ENCODE data around the gene TRAM2. TPM values are rescaled to one million over a fixed set of nuclear protein-coding genes. Genes with fewer than 3 reads are reported as not detected.

The TRAM2 gene
- total and polyA plus RNA-seq, 4 donors, result 7.3 to 20.3 (median 13.0) TPM

DNA sequence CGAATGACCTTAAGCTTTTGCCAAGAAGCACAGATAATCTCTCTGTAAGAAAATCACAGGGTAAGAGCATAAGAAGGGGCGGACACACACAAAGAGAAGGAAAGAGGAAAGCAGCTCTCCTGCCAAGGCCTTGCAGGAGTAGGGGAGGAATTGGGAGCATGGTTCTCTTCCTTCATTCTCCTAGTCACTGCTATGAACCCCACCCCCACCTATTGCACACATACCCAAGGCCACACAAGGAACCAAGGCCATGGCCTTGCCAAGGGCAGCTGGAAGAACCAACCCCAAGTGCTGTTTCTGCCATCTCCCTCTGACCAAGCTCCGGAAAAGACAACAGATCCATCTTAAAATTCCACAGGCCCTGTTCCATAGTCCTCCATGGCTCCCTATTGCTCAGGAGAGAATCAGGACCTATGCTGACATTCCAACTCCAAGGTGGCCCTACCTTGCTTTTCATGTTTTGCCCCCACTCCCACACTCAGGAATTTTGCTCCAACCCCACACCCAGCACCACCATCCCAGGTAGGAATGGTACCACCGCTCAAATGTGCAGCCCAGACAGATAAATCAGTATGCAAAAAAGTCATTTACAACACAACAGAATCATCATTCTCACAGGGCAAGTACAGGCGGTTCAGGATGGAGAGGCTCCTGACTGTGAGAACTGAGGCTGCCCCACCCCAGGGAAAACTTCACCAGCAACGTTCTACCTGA, 31.3 kb downstream of the TRAM2 start:
- 90% methylated on average over 6 of the region's 6 CpGs for WGBS
- Histone ChIP-seq H3K9me3 (ENCODE audit: control insufficient read depth in 4 of 4, low read length in 3 of 4) (no peaks in the 10 kb centered on the region), H3K4me1 (ENCODE audit: control insufficient read depth in 4 of 4, insufficient read depth in 4 of 4, low read length in 3 of 4) (peaks cover 23 to 67% (median 53%) of the 10 kb centered on the region in 4 donors), H3K27me3 (ENCODE audit: control insufficient read depth in 4 of 4, insufficient read depth in 4 of 4, low read length in 3 of 4) (no peaks in the 10 kb centered on the region), H3K36me3 (ENCODE audit: control insufficient read depth in 4 of 4, insufficient read depth in 3 of 4, low read depth in 1 of 4, low read length in 3 of 4) (no peaks in the 10 kb centered on the region), H3K27ac (ENCODE audit: low read depth in 1 of 2, low read length in 2 of 2) (peak overlapping the region; percentile 79 to 89), H3K9ac (ENCODE audit: low read depth in 1 of 2, low read length in 2 of 2) (no peak overlapping the region), H3K4me3 (ENCODE audit: low read depth in 1 of 3, low read length in 3 of 3) (no peak overlapping the region)
- TF ChIP-seq, protein P1, sequence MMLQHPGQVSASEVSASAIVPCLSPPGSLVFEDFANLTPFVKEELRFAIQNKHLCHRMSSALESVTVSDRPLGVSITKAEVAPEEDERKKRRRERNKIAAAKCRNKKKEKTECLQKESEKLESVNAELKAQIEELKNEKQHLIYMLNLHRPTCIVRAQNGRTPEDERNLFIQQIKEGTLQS (IDR thresholded peaks at IDR 0.05), result no peak
- TF ChIP-seq, protein P2, sequence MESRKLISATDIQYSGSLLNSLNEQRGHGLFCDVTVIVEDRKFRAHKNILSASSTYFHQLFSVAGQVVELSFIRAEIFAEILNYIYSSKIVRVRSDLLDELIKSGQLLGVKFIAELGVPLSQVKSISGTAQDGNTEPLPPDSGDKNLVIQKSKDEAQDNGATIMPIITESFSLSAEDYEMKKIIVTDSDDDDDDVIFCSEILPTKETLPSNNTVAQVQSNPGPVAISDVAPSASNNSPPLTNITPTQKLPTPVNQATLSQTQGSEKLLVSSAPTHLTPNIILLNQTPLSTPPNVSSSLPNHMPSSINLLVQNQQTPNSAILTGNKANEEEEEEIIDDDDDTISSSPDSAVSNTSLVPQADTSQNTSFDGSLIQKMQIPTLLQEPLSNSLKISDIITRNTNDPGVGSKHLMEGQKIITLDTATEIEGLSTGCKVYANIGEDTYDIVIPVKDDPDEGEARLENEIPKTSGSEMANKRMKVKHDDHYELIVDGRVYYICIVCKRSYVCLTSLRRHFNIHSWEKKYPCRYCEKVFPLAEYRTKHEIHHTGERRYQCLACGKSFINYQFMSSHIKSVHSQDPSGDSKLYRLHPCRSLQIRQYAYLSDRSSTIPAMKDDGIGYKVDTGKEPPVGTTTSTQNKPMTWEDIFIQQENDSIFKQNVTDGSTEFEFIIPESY (IDR thresholded peaks at IDR 0.05), result no peak
- TF ChIP-seq TAF1 (conservative IDR thresholded peaks at IDR 0.05), result no peak
- TF ChIP-seq NR2F2 (IDR thresholded peaks at IDR 0.05), result no peak
- no peak for TF ChIP-seq RAD21 (IDR thresholded peaks at IDR 0.05)
- no peak for DNase-seq (ENCODE audit: low spot score)

- Histone ChIP-seq H3K27me3 (ENCODE audit: control insufficient read depth in 4 of 4, insufficient read depth in 4 of 4, low read length in 3 of 4) (no peaks in the 10 kb centered on the region), H3K4me3 (ENCODE audit: low read depth in 1 of 3, low read length in 3 of 3) (no peak overlapping the region), H3K36me3 (ENCODE audit: control insufficient read depth in 4 of 4, insufficient read depth in 3 of 4, low read depth in 1 of 4, low read length in 3 of 4) (no peaks in the 10 kb centered on the region), H3K4me1 (ENCODE audit: control insufficient read depth in 4 of 4, insufficient read depth in 4 of 4, low read length in 3 of 4) (peaks cover 21 to 62% (median 50%) of the 10 kb centered on the region in 4 donors), H3K9me3 (ENCODE audit: control insufficient read depth in 4 of 4, low read length in 3 of 4) (no peaks in the 10 kb centered on the region), H3K9ac (ENCODE audit: low read depth in 1 of 2, low read length in 2 of 2) (peak overlapping the region in 1 of 2 donors; percentile 39), H3K27ac (ENCODE audit: low read depth in 1 of 2, low read length in 2 of 2) (peak overlapping the region; percentile 79 to 89)
- DNase-seq (ENCODE audit: low spot score), result no peak
- 77% methylated on average over 9 of the region's 9 CpGs for WGBS
- TF ChIP-seq YY1 (IDR thresholded peaks at IDR 0.05), result no peak
- peak in 1 of 2 donors; percentile 4 for TF ChIP-seq HNF4A (conservative IDR thresholded peaks at IDR 0.05)
Measured at GRCh38 chr6:52544602-52545405, 32.1 kb downstream of the TRAM2 start.

GRCh38 chr6:52543729-52544601, 32.9 kb downstream of the TRAM2 start:
- Histone ChIP-seq H3K27me3 (ENCODE audit: control insufficient read depth in 4 of 4, insufficient read depth in 4 of 4, low read length in 3 of 4) (no peaks in the 10 kb centered on the region), H3K9me3 (ENCODE audit: control insufficient read depth in 4 of 4, low read length in 3 of 4) (no peaks in the 10 kb centered on the region), H3K4me1 (ENCODE audit: control insufficient read depth in 4 of 4, insufficient read depth in 4 of 4, low read length in 3 of 4) (peaks cover 22 to 59% (median 50%) of the 10 kb centered on the region in 4 donors), H3K27ac (ENCODE audit: low read depth in 1 of 2, low read length in 2 of 2) (peak overlapping the region; percentile 79 to 89), H3K4me3 (ENCODE audit: low read depth in 1 of 3, low read length in 3 of 3) (no peak overlapping the region), H3K36me3 (ENCODE audit: control insufficient read depth in 4 of 4, insufficient read depth in 3 of 4, low read depth in 1 of 4, low read length in 3 of 4) (no peaks in the 10 kb centered on the region), H3K9ac (ENCODE audit: low read depth in 1 of 2, low read length in 2 of 2) (peak overlapping the region in 1 of 2 donors; percentile 72)
- DNase-seq (ENCODE audit: low spot score), result no peak
- 41% methylated on average over 10 of the region's 10 CpGs for WGBS
- TF ChIP-seq RXRA (IDR thresholded peaks at IDR 0.05) (peak; percentile 13 to 38), YY1 (IDR thresholded peaks at IDR 0.05) (peak; percentile 61), JUND (IDR thresholded peaks at IDR 0.05) (no peak), FOXA1 (IDR thresholded peaks at IDR 0.05) (no peak), HNF4G (IDR thresholded peaks at IDR 0.05) (no peak), MAX (IDR thresholded peaks at IDR 0.05) (peak; percentile 51), EGR1 (IDR thresholded peaks at IDR 0.05; ENCODE audit: low read depth in 2 of 2) (no peak), SP1 (IDR thresholded peaks at IDR 0.05) (peak; percentile 10), HNF4A (conservative IDR thresholded peaks at IDR 0.05) (no peak), GABPA (IDR thresholded peaks at IDR 0.05 in 1 of 2, conservative IDR thresholded peaks at IDR 0.05 in 1 of 2) (no peak), FOXA2 (IDR thresholded peaks at IDR 0.05) (no peak), TAF1 (conservative IDR thresholded peaks at IDR 0.05) (no peak)
- TF ChIP-seq, protein P2 (IDR thresholded peaks at IDR 0.05), result peak; percentile 2
- TF ChIP-seq, protein P3, sequence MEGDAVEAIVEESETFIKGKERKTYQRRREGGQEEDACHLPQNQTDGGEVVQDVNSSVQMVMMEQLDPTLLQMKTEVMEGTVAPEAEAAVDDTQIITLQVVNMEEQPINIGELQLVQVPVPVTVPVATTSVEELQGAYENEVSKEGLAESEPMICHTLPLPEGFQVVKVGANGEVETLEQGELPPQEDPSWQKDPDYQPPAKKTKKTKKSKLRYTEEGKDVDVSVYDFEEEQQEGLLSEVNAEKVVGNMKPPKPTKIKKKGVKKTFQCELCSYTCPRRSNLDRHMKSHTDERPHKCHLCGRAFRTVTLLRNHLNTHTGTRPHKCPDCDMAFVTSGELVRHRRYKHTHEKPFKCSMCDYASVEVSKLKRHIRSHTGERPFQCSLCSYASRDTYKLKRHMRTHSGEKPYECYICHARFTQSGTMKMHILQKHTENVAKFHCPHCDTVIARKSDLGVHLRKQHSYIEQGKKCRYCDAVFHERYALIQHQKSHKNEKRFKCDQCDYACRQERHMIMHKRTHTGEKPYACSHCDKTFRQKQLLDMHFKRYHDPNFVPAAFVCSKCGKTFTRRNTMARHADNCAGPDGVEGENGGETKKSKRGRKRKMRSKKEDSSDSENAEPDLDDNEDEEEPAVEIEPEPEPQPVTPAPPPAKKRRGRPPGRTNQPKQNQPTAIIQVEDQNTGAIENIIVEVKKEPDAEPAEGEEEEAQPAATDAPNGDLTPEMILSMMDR (IDR thresholded peaks at IDR 0.05; ENCODE audit: low read depth, low read length, missing input control), result no peak

Data from liver (tissue), 9 donors.